HUES6 (cell line): ENCODE data around the gene TACC2.

Source experiments
- H3K27ac ChIP-seq: 2 replicates; pipeline ENCODE4 v1.7.0; 2013; ENCODE audit warnings: low read depth, mild to moderate bottlenecking, low read length, inconsistent platforms
- H3K27me3 ChIP-seq: 2 replicates; pipeline ENCODE4 v1.6.1; 2013; ENCODE audit warnings: low read length; ENCODE audit not compliant: control insufficient read depth, insufficient read depth
- H3K36me3 ChIP-seq: 2 replicates; pipeline ENCODE4 v1.6.1; 2013; ENCODE audit warnings: low read length; ENCODE audit not compliant: control insufficient read depth, insufficient read depth
- H3K4me1 ChIP-seq: 2 replicates; pipeline ENCODE4 v1.6.1; 2013; ENCODE audit warnings: low read length; ENCODE audit not compliant: control insufficient read depth, insufficient read depth
- H3K4me3 ChIP-seq: 2 replicates; pipeline ENCODE4 v1.5.1; 2013; ENCODE audit warnings: low read depth, low read length
- H3K9ac ChIP-seq: one replicate; pipeline ENCODE4 v1.6.1; 2013; ENCODE audit warnings: mild to moderate bottlenecking, low read length
- H3K9me3 ChIP-seq: 2 replicates; pipeline ENCODE4 v1.6.1; 2013; ENCODE audit warnings: low read depth, low read length; ENCODE audit not compliant: control insufficient read depth, insufficient read depth

Gene TACC2

DNA sequence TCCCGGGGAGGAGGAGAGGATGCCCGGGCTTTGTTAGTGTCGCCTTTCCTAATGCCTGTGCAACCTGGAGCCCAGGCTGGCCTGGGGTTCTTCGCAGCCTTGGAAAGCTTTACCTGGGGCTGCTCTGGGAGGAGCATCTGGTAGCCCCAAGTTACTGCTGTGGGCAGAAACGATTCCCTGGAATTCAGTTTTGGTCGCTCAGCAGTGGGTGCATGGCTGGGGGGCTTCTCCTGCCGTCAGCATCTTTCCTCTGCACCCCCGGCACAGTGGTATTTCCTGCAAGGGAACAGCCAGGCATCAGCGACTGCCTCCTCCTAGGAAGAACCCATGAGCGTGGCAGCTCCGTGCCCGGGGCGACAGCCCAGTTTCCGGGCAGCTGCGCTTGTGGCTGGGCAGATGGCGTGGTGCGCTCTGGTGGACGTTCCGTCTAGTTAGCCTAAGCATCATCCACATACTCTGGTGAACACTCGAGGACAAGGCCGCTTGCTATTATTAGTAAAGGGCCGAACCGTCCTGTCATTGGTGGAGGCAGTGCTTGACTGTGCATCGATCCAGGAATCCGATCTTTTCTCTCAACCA lies 175.1 kb downstream of the TACC2 start:
- no peaks in the 10 kb centered on the region for H3K9me3 ChIP-seq
- H3K4me1 ChIP-seq: peaks cover 51% of the 10 kb centered on the region
- H3K4me3 ChIP-seq: peak overlapping the region; percentile 90
- peak overlapping the region; percentile 85 for H3K9ac ChIP-seq
- peaks cover 8% of the 10 kb centered on the region for H3K27me3 ChIP-seq
- H3K27ac ChIP-seq: peak overlapping the region; percentile 87
- no peaks in the 10 kb centered on the region for H3K36me3 ChIP-seq

DNA sequence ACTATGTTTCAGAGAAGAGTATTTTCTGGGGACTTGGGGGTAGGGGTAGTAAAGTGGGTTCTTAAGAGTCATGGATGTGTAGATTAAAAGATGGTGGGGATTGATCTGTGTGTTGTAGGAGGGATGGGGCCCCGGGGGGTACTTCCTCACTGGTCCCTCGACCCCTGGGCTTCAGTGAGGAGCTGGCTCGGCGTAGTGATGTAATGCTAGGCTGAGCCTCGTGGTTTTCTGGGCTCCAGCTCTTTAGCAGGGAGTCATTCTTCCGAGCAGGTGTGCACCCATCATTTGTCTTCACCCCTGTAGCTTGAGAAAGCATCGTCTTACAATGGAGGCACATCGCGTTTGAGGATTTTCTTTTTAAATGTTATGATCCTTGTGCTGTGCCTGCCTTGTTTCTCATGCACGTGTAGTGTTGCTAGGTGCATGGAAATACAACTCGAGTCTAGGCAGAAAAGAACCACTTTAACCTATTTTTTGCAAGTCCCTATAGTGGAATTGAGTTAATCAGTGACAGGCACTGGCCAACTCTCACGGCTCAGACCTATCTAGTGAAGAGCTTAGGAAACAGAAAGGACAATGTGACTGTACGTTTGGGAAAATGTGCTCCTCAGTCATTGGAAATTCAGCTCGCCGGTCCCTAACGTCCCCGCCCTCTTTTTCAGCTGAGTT lies 176.0 kb downstream of the TACC2 start:
- Histone ChIP-seq H3K27me3 (peaks cover 8% of the 10 kb centered on the region), H3K27ac (no peak overlapping the region), H3K36me3 (no peaks in the 10 kb centered on the region), H3K4me3 (peak overlapping the region; percentile 90), H3K9ac (peak overlapping the region; percentile 85), H3K9me3 (no peaks in the 10 kb centered on the region), H3K4me1 (peaks cover 44% of the 10 kb centered on the region)

DNA sequence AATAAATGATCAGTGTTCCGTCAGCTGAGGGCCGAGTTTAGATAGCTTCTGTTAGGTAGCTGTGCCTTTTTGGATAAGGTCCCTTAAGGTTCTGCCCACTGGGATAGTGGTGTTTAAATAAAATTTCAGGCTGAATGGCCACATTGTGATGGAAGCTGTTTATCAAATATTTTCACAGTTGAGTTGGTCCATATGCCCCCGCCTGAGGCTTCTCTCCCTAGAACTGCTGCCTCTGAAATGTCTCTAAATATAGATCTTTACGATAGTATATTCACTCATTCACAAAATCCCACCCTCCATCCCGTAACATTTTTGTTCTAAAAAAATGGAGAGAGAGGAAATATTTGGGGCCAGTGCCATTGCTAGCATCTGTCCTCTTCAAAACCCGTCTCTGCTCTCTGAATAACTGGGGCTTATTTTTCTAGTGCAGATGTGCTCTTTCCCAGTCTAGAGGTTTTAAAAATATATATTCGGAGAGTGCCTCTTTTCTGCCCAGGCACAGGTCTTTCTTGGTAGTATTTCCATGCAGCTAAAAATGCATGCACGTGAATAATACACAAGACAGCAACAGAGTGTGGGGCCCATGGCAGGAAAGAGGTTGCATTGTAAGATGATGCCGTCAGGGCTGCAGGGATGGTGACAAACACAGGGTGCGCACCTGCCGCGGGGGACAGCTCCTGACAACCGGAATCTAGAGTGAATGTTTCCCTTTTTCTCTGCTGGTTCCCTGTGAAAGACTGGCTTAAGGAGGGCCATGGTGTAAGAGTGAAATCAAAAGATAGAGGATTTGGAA lies 176.7 kb downstream of the TACC2 start:
- peak overlapping the region; percentile 85 for H3K9ac ChIP-seq
- no peaks in the 10 kb centered on the region for H3K36me3 ChIP-seq
- peaks cover 8% of the 10 kb centered on the region for H3K27me3 ChIP-seq
- H3K27ac ChIP-seq: no peak overlapping the region
- H3K4me1 ChIP-seq: peaks cover 50% of the 10 kb centered on the region
- H3K4me3 ChIP-seq: peak overlapping the region; percentile 90
- no peaks in the 10 kb centered on the region for H3K9me3 ChIP-seq

DNA sequence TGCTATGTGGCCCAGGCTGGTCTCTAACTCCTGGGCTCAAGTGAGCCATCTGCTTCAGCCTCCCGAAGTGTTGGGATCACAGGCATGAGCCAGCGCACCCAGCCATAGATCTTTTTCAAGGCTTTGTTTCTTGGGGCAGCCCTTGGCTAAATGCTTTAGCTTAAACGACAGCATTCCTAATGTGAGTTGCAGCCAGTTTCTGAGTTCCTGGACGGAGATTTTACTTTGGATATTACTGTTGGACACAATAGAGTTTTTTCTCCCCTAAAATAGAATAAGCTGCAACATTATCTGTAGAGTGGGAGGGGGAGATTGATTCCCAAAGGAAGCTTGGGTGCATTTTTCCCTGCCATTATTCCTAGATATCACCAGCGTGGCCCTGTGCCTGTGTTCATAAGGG lies 179.1 kb downstream of the TACC2 start:
- Histone ChIP-seq H3K27me3 (peaks cover 8% of the 10 kb centered on the region), H3K27ac (no peak overlapping the region), H3K9me3 (no peaks in the 10 kb centered on the region), H3K4me3 (no peak overlapping the region), H3K4me1 (peaks cover 59% of the 10 kb centered on the region), H3K9ac (no peak overlapping the region), H3K36me3 (no peaks in the 10 kb centered on the region)

DNA sequence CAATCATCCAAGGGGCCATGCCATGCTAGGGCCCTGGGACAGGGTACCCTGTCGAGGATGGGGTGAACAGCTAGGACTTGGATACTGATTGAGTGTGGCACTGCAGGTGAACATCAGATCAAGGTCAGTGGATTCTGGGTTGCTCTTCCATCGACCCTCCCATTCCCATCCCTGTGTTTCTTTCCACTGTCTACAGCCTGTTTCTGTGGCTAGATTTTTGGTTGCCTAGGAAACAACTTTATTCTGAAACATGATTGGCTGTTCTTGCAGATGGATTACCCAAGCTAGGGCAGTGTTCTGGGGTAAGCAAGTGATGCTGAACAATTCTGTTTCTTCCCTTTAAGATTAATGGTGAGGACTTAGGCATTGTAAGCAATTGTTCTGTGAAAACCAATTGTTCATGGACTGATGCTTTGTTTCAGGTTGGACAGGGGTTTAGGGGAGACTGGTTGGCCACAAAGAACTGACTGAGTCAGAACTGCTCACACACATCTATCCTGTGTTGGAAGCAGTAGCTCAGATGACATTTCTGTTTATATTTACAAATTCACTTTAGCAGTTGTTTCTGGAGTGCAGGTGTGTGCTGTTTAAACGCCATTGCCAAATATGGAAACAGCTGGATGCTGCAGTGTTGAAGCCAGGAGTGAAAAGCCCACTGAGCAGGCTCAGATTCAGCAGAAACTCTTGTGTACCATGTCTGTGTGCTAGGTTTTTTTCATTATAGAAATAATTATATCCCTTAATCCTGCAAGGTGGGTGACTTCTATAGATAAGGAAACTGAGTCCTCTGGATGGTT lies 179.8 kb downstream of the TACC2 start:
- no peak overlapping the region for H3K4me3 ChIP-seq
- no peak overlapping the region for H3K27ac ChIP-seq
- H3K36me3 ChIP-seq: no peaks in the 10 kb centered on the region
- H3K9ac ChIP-seq: no peak overlapping the region
- peaks cover 66% of the 10 kb centered on the region for H3K4me1 ChIP-seq
- no peaks in the 10 kb centered on the region for H3K9me3 ChIP-seq
- peaks cover 8% of the 10 kb centered on the region for H3K27me3 ChIP-seq

DNA sequence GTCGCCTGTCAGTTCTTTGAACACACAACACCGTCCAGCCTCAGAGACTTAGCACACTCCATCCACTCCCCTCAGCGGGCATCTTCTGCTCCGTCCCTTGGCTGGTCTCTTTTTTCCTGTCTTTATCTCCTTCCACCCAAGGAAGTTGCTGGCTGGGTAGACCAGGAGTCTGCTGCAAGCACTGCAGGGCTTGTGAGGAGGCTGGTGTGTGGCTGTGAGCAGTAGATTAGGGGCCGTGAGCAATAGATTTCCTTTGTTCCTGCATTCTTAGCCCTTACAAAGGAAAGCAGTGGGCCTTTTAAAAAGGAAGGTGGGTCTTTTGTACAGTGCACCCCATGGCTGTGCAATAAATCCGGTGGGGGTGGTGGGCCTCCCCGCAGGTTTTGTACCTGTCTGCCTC lies 181.8 kb downstream of the TACC2 start:
- Histone ChIP-seq H3K27ac (peak overlapping the region; percentile 11; the same call in 1 of the 2 replicates), H3K4me1 (peaks cover 62% of the 10 kb centered on the region), H3K4me3 (no peak overlapping the region), H3K9ac (no peak overlapping the region), H3K27me3 (no peaks in the 10 kb centered on the region), H3K36me3 (no peaks in the 10 kb centered on the region), H3K9me3 (no peaks in the 10 kb centered on the region)

DNA sequence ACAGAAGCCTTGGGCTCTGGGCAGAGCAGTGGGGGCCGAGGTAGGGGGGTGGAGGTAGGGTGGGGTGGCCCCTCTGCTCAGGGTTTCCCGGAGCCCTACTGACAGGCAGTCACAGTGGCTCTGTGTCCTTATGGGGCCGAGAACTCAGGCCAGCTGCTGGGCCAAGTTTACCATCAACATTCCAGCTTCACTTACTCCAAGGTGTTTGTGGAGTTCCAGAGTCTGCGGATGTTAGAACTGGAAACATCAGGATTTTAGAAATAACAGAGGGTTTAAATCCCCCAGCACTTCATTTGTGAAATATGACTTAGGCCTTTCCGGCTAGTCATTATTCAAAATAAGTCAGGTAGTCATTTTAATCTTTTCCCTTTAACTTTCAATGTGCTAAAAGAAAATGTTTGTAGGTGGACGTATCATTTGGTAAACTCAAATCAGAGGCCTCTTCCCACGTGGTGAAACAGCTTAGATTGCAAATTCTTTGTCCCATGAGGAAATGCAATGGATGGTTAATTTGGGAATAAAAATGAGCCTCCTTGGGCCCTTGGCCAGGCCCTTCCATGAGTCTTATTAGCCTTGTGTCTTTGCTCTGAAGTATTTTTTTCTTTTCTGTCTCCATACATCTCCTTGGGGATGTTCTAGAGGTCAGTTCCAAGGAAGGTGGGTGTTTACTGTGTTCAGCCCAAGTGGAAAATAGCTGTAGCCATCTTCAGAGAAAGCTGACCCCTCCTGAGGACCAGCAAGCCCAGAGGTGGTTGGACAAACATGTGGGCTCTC lies 182.5 kb downstream of the TACC2 start:
- peak overlapping the region; percentile 11; the same call in 1 of the 2 replicates for H3K27ac ChIP-seq
- H3K9ac ChIP-seq: no peak overlapping the region
- H3K4me3 ChIP-seq: no peak overlapping the region
- H3K27me3 ChIP-seq: no peaks in the 10 kb centered on the region
- peaks cover 59% of the 10 kb centered on the region for H3K4me1 ChIP-seq
- no peaks in the 10 kb centered on the region for H3K36me3 ChIP-seq
- no peaks in the 10 kb centered on the region for H3K9me3 ChIP-seq

DNA sequence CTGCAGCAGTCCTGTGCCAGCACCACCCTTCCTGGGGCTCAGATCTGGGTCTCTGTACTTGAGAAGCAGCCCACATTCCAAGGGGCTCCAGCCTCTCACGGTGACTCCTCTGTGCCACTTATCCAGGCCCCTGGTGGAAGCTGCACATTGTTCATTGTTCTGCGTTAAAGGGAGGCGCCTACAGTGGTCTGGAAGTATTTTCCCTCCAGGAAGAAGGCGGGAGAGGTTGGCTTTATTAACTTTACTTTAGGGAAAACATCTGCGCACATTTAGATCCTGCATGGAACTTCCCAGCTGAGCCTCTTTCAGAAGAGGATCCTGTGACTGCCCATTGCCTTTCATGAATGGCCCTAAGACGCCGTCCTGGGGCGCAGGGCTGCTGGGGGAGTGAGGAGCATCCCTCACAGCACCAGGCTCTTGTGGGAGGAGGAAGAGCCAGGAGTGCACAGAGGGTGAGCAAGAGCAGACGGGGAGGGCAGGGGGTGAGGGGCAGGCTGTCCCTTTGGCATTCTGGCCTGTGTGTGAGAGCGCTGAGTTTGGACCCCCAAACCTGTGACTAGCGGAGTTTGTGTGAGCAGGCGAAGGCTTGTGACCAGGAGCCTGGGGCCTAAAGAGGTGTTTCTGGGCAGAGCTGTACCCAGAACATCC lies 183.5 kb downstream of the TACC2 start:
- Histone ChIP-seq H3K9ac (no peak overlapping the region), H3K36me3 (no peaks in the 10 kb centered on the region), H3K27ac (no peak overlapping the region), H3K4me3 (no peak overlapping the region), H3K4me1 (peaks cover 64% of the 10 kb centered on the region), H3K27me3 (no peaks in the 10 kb centered on the region), H3K9me3 (no peaks in the 10 kb centered on the region)

DNA sequence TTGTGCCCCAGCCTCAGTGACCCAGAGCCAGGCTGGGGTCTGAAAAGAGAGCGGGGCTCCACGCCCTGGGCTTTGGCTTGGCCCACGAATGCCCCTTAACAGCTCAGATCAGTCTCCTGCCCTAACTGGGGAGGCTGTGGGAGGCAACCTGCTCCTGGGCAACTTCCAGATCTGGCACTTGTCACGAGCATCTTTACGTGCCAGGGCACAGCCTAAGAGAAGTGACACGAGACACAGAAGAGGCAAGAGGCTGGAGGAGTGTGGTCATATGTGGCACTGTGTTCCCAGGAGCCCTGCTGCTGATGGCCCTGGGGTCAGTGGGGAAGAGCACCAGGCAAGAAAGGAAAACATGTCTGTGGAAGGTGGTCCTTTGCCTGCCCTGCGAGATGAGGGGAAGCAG lies 184.4 kb downstream of the TACC2 start:
- Histone ChIP-seq H3K4me1 (peaks cover 68% of the 10 kb centered on the region), H3K9me3 (no peaks in the 10 kb centered on the region), H3K9ac (no peak overlapping the region), H3K27ac (no peak overlapping the region), H3K36me3 (no peaks in the 10 kb centered on the region), H3K27me3 (no peaks in the 10 kb centered on the region), H3K4me3 (no peak overlapping the region)
